Sigmoid colon (tissue), 4 donors: Measurements from ENCODE around the gene CREBL2.

Experiments used
- CTCF ChIP-seq, 4 experiments: fragments of 450-650 bp in 3 of 4; fragments of 200-600 bp in 1 of 4; IDR thresholded peaks; one replicate each; pipeline ENCODE4 v1.5.1; 2016 to 2019; ENCODE audit warnings: antibody characterized with exemption in 4 of 4, mild to moderate bottlenecking in 3 of 4, moderate library complexity in 2 of 4
- POLR2AphosphoS5 ChIP-seq, 4 donors: sonication (generic); formaldehyde crosslinking; IDR thresholded peaks; one replicate each; pipeline ENCODE4 v1.6.1; 2017; ENCODE audit warnings: antibody characterized with exemption in 4 of 4

GRCh38 chr12:12636641-12637040, 25.0 kb downstream of the CREBL2 start:
- TF ChIP-seq CTCF (IDR thresholded peaks at IDR 0.05) (no peak), POLR2AphosphoS5 (IDR thresholded peaks at IDR 0.05) (no peak)
